Mammary epithelial cell (primary cell): ENCODE data around the gene MPDU1.

Source experiments
- CTCF ChIP-seq, 2 donors: IDR thresholded peaks in 1 of 2; conservative IDR thresholded peaks in 1 of 2; 2 replicates each; pipeline ENCODE4 v1.5.1; 2011 to 2012; ENCODE audit warnings: inconsistent platforms in 2 of 2, low read length in 2 of 2, mild to moderate bottlenecking in 2 of 2, control low read depth in 1 of 2, low read depth in 1 of 2; ENCODE audit not compliant: insufficient read depth in 1 of 2; ENCODE audit errors: extremely low read depth in 1 of 2
- EZH2 ChIP-seq: IDR thresholded peaks from 2 replicates; pipeline ENCODE4 v1.6.1; 2012; ENCODE audit warnings: low read length, inconsistent platforms, borderline replicate concordance

- no peak for TF ChIP-seq CTCF (conservative IDR thresholded peaks at IDR 0.05 in 1 of 2, IDR thresholded peaks at IDR 0.05 in 1 of 2; ENCODE audit: extremely low read depth in 1 of 2, insufficient read depth in 1 of 2, low read depth in 1 of 2, low read length in 2 of 2)
- no peak for TF ChIP-seq EZH2
Observed at GRCh38 chr17:7538891-7539545, 44.6 kb upstream of the MPDU1 start.
